ENCODE measurements around the gene FAM53B. TPM values are rescaled to one million over a fixed set of nuclear protein-coding genes. Genes with fewer than 3 reads are reported as not detected.

FAM53B gene
- total RNA-seq, 2 donors from 2014 or later, result 17.1 to 21.1 TPM

DNA sequence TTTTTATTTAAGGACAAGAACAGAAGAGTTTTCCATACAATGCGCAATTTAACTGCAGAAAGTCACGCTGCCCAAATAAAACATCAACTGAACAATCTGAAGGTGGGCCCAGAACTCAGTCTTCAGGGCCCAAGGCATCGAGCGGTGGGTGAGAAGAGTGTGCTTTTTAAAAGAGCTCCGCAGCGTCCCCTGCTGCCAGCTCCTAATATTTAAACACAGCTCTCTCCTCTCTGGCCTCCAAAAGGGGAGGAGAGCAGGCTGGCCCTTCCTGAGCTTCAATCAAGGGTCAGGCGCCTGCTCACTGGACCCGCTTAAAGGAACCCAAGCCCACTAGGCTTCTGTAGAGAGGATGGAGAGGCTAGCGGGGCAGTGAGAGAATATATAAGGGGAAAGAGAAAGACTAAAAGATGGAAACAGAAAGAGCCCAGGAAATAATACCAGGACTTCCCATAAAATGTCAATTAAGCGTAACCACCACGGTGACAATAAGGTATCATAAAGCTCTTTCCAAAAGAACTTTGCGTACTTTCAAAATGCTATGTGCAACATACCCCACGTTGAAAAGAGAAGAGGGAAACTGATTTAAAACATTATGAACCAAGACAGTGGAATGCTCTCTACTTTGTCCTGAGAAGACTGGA is 2.8 kb downstream of the FAM53B start:
- TF ChIP-seq CTCF (IDR thresholded peaks at IDR 0.05) (peak; percentile 51 to 88 (median 83)), POLR2A (IDR thresholded peaks at IDR 0.05) (no peak)
- intact Hi-C loops (cut with DNase I), result loop anchor here (10.0 kb wide), 1 partner anchor 53 kb away; the partner anchor contains the start of gene EEF1AKMT2
- H3K27ac ChIP-seq, result peak overlapping the region in 3 of 4 donors; percentile 68 to 75 (median 70)

GRCh38 chr10:124740369-124741280 is 3.6 kb downstream of the FAM53B start:
- ATAC-seq, result no peak
- intact Hi-C loops (cut with DNase I), result loop anchor here (10.0 kb wide), 1 partner anchor 54 kb away; the partner anchor contains the start of gene EEF1AKMT2

More for the DNA sequence above, 2.8 kb downstream of the FAM53B start:
- DNase-seq, result peak; percentile 78 to 89 (median 83)
- Histone ChIP-seq H3K36me3 (replicated peaks in 1 of 2; ENCODE audit: insufficient read depth in 1 of 2, low read depth in 2 of 2) (no peaks in the 10 kb centered on the region), H3K27me3 (no peaks in the 10 kb centered on the region), H3K9me3 (no peaks in the 10 kb centered on the region), H3K4me3 (no peak overlapping the region), H3K4me1 (peaks cover 67% of the 10 kb centered on the region)
- ATAC-seq, result peak; percentile 28
- WGBS, 2 donors, result 24 to 25% methylated on average over 13 of the region's 13 CpGs

GRCh38 chr10:124739986-124740368 is 4.2 kb downstream of the FAM53B start:
- no peak for DNase-seq
- TF ChIP-seq POLR2A (IDR thresholded peaks at IDR 0.05) (no peak), CTCF (IDR thresholded peaks at IDR 0.05) (no peak)
- 44 to 47% methylated on average over 7 of the region's 7 CpGs for whole genome bisulfite sequencing, 2 donors
- Histone ChIP-seq H3K4me3 (no peak overlapping the region), H3K27ac (peak overlapping the region; percentile 2 to 75 (median 69)), H3K27me3 (no peaks in the 10 kb centered on the region), H3K4me1 (peaks cover 75% of the 10 kb centered on the region), H3K36me3 (replicated peaks in 1 of 2; ENCODE audit: insufficient read depth in 1 of 2, low read depth in 2 of 2) (no peaks in the 10 kb centered on the region), H3K9me3 (no peaks in the 10 kb centered on the region)
- ATAC-seq, result no peak
- intact Hi-C loops (cut with DNase I), result loop anchor here (10.0 kb wide), 2 partner anchors 55 to 115 kb away; partner anchors contain the start of gene EEF1AKMT2

More at GRCh38 chr10:124740369-124741280, 3.6 kb downstream of the FAM53B start:
- TF ChIP-seq POLR2A (IDR thresholded peaks at IDR 0.05) (peak in 1 of 3 donors; percentile 20), CTCF (IDR thresholded peaks at IDR 0.05) (no peak)
- H3K27ac ChIP-seq, result peak overlapping the region; percentile 2 to 75 (median 69)
- no peaks in the 10 kb centered on the region for H3K27me3 ChIP-seq
- no peaks in the 10 kb centered on the region for H3K9me3 ChIP-seq
- peak in 3 of 4 donors; percentile 45 to 67 (median 51) for DNase-seq
- no peak overlapping the region for H3K4me3 ChIP-seq
- H3K4me1 ChIP-seq, result peaks cover 75% of the 10 kb centered on the region
- H3K36me3 ChIP-seq (replicated peaks in 1 of 2; ENCODE audit: insufficient read depth in 1 of 2, low read depth in 2 of 2), result no peaks in the 10 kb centered on the region
- WGBS, 2 donors, result 29 to 37% methylated on average over 18 of the region's 18 CpGs

- H3K27me3 ChIP-seq, result no peaks in the 10 kb centered on the region
- no peak overlapping the region for H3K27ac ChIP-seq
- no peaks in the 10 kb centered on the region for H3K9me3 ChIP-seq
- H3K4me1 ChIP-seq, result peaks cover 76% of the 10 kb centered on the region
- no peaks in the 10 kb centered on the region for H3K36me3 ChIP-seq (replicated peaks in 1 of 2; ENCODE audit: insufficient read depth in 1 of 2, low read depth in 2 of 2)
- TF ChIP-seq CTCF (IDR thresholded peaks at IDR 0.05) (no peak), POLR2A (IDR thresholded peaks at IDR 0.05) (no peak)
- intact Hi-C loops (cut with DNase I), result loop anchor here (10.0 kb wide), 1 partner anchor 115 kb away; no protein-coding TSS in a partner anchor
- WGBS, 2 donors, result 74 to 75% methylated on average over 12 to 13 of the region's 13 CpGs
- ATAC-seq, result no peak
- no peak for DNase-seq
- H3K4me3 ChIP-seq, result no peak overlapping the region
These were observed 4.9 kb downstream of the FAM53B start for GRCh38 chr10:124739119-124739921.

Measured in body of pancreas (tissue), 4 donors.